Thyroid gland (tissue), 4 donors: ENCODE results near the gene CCNK.

Experiments
- POLR2A ChIP-seq, 2 donors: fragments of 450-650 bp; IDR thresholded peaks; one replicate each; pipeline ENCODE4 v1.6.1; 2017; ENCODE audit warnings: antibody characterized with exemption in 2 of 2, mild to moderate bottlenecking in 2 of 2, moderate library complexity in 1 of 2
- TF ChIP-seq, protein P1 (sequence below), 6 experiments: fragments of 200-600 bp in 3 of 6; fragments of 450-650 bp in 3 of 6; sonication (generic) in 3 of 6; IDR thresholded peaks; one replicate each; pipeline ENCODE4 v1.5.1; 2016 to 2019; ENCODE audit warnings: antibody characterized with exemption in 6 of 6, mild to moderate bottlenecking in 2 of 6, inconsistent platforms in 1 of 6, moderate library complexity in 1 of 6

DNA sequence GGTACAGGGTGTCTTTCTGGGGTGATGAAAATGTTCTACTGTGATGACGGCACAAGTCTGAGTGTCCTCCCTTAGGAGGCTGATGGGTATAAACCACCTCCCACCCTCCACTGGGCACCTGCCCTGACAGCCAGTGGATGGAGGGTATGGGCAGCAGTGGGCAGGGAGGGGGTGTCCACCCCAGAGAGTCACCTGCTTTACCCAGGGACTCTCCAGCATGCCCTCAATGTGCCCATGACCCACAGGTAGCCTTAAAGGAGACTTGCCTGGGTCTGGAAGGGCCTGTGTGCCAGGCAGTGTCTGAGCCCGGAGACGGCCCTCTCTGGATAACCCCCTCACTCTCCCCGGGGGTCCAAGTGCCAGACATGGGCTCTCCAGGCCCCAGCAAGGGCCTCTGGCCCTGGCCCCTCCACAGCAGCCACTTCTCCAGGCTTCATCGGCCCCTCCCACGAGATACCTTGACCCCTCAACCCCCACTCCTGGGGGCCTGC lies 38.8 kb downstream of the CCNK start:
- TF ChIP-seq POLR2A (IDR thresholded peaks at IDR 0.05) = no peak
- TF ChIP-seq, protein P1, sequence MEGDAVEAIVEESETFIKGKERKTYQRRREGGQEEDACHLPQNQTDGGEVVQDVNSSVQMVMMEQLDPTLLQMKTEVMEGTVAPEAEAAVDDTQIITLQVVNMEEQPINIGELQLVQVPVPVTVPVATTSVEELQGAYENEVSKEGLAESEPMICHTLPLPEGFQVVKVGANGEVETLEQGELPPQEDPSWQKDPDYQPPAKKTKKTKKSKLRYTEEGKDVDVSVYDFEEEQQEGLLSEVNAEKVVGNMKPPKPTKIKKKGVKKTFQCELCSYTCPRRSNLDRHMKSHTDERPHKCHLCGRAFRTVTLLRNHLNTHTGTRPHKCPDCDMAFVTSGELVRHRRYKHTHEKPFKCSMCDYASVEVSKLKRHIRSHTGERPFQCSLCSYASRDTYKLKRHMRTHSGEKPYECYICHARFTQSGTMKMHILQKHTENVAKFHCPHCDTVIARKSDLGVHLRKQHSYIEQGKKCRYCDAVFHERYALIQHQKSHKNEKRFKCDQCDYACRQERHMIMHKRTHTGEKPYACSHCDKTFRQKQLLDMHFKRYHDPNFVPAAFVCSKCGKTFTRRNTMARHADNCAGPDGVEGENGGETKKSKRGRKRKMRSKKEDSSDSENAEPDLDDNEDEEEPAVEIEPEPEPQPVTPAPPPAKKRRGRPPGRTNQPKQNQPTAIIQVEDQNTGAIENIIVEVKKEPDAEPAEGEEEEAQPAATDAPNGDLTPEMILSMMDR (IDR thresholded peaks at IDR 0.05) = no peak
